Erythroblast (primary cell): Measurements from ENCODE around the gene CRYZL1.

Source experiments
- GATA1 ChIP-seq: IDR thresholded peaks from 2 replicates; pipeline ENCODE4 v1.6.1; 2011; ENCODE audit warnings: low read depth, mild to moderate bottlenecking, control low read depth, low read length, moderate library complexity
- POLR2A ChIP-seq: IDR thresholded peaks from 2 replicates; pipeline ENCODE4 v1.6.1; 2011; ENCODE audit warnings: mild to moderate bottlenecking, low read length

DNA sequence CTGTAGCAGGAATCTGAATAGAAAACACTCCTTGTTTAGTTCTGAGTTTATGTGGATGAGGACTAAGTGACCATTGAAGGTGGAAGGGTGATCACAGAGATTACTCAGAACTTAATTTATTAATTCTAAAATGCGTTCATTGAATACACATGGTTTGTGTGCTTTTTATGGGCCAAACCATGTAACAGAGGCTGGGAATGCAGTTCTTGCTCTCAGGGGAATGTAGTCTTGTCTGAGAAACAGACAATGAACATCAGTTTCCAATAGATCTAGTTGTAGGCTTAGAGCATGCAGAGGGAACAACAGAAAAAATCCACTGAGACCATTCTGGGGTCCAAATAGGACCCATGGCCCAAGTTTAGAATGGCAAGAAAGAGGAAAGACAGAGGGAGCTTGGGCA, 46.8 kb upstream of the CRYZL1 start:
- TF ChIP-seq POLR2A = no peak
- TF ChIP-seq GATA1 = no peak
